ENCODE measurements around the gene VEZT.

DNA sequence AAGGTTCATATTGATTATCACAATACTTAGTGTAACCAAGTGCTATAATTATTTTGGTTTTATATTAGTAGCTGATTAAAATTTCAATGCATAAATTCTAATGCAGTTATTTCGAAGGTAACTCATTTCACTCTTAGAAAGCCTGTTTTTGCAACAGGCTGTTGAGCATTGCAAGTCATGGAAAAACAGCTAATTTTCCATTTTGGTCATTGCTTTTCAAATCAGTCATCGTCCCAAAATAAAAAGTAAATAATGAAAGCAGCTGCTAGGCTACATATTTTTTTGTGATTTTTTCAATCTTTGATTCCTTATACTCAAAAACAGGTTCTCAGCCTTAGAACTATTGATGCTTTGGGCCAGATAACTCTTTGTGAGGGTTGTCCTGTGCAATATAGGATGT, 22.9 kb downstream of the VEZT start:
- TF ChIP-seq, protein P1, sequence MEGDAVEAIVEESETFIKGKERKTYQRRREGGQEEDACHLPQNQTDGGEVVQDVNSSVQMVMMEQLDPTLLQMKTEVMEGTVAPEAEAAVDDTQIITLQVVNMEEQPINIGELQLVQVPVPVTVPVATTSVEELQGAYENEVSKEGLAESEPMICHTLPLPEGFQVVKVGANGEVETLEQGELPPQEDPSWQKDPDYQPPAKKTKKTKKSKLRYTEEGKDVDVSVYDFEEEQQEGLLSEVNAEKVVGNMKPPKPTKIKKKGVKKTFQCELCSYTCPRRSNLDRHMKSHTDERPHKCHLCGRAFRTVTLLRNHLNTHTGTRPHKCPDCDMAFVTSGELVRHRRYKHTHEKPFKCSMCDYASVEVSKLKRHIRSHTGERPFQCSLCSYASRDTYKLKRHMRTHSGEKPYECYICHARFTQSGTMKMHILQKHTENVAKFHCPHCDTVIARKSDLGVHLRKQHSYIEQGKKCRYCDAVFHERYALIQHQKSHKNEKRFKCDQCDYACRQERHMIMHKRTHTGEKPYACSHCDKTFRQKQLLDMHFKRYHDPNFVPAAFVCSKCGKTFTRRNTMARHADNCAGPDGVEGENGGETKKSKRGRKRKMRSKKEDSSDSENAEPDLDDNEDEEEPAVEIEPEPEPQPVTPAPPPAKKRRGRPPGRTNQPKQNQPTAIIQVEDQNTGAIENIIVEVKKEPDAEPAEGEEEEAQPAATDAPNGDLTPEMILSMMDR (IDR thresholded peaks at IDR 0.05; ENCODE audit: low read depth, low read length, poor library complexity, severe bottlenecking), result no peak
- no peak for TF ChIP-seq EZH2phosphoT487 (IDR thresholded peaks at IDR 0.05; ENCODE audit: borderline replicate concordance, low read length)

Data from DOHH2 (cell line).